Esophagus mucosa (tissue), 1 donor: ENCODE measurements around the gene KDF1. TPM values are rescaled to one million over a fixed set of nuclear protein-coding genes. Genes with fewer than 3 reads are reported as not detected.
"Not testable (repeated sequence)": the region's sequence is repeated elsewhere in the genome, so short reads cannot be mapped to it uniquely, and the experiment has no call there.

Source experiments
- ATAC-seq: fragments of 200-7000 bp; cut with Tn5 transposase; one replicate; pipeline ENCODE4 v1.9.1; 2020
- total RNA-seq: library from RNA; stranded (reverse); gene quantifications from one replicate; pipeline ENCODE4 v1.2.4, GENCODE V29; 2023
- donor health status: DM: yes; HTN: yes; CAD: no.

The KDF1 gene
- total RNA-seq, 1 donor from 2014 or later = 16.5 TPM

DNA sequence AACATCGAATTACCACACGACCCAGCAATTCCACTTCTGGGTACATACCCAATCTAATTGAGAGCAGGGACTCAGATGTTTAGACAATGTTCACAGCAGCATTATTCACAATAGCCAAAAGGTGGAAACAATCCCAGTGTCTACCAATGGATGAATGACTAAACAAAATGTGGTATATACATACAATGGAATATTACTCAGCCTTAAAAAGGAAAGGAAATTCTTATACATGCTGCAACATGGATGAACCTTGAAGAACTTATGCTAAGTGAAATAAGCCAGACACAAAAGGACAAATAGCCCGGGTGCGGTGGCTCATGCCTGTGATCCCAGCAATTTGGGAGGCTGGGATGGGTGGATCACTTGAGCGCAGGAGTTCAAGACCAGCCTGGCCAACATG is 6.9 kb downstream of the KDF1 start:
- no peak for ATAC-seq

DNA sequence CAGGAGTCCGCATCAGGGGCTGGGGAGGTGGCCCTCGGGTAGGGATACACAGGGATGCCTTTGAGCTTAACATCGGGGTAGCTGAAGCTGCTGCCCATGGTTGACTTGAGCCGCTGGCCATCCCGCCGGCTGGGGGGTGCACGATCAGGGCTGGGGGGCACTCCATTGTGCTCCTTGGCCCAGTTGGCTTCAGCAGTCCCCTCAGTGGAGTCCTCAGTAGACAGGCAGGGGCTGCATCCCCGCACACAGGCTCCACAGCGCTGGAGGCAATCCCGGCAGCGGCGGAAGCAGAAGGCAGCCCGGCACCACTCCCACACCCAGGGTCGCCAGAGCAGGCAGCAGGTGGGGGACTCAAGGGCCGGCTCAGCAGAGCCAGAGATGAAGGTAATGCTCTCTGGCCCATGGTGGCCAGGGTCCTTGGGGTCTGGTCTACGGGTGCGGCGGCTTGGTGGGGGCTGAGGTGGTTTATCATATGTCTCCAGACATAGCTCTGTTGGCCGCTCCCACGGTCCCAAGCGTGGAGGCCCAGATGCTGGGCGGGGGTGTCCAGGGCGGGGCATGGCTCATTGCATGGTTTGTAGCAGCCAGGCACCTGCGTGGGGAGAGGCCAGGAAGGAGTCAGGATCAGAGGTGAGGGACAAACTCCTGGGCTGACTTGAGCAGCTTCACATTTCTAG is 8.3 kb downstream of the KDF1 start:
- no peak for ATAC-seq

DNA sequence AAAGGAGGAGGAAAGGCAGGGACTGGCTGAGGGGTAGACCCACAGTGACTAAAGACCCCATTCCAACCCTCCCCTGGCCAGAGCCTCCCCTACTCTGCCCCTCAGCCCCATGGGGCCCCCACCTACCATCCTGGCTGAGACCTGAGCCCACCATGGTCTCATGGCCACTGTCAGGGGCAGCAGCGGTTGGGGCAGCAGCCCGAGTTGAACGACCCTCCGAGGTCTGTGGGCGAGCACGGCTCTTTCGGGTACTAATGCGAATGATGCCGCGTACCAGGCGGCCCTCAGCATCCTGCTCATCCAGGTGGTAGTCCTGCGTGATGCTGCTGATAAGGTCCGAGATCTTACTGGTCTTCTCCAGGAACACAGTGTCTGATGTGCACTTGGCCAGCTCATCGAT is 9.1 kb downstream of the KDF1 start:
- no peak for ATAC-seq

DNA sequence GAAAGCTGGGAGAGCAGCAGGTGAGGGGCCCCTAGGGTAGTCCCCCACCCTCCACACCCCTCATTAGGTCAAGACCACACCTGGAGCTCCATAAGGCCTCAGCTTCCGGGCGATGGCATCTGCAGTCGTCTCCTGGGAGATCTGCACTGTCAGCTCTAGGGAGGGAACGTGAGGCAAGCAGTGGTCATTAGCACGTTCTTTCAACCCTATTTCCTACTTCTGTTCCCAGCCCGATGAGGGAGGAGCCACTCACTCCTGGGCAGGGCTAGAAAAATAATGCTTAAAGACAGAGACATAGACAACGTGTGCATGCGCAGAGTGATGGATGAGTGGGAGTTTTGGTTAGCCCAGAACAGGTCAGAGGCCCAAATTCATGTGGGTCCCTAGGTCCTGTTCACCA is 9.7 kb downstream of the KDF1 start:
- no peak for ATAC-seq

DNA sequence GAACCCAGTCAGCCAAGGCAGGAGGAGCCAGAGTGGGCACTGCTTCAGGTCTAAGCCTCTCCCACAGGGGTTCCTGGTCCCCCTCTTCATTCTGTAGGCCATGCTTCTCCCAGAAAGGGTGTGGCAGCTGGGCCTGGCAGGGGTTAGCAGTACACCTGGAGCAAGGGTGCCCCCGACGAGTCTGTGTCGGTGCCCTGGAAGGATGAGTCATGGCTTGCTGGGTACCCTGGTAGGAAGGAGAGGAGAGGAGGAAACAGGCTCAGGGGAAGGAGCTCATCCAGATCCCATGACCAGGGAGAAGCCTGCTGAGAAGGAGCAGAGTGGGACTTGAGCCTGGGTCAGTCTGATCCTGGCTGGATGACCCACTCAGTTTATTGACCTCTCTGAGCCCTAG is 10.3 kb downstream of the KDF1 start:
- peak; percentile 35 for ATAC-seq

DNA sequence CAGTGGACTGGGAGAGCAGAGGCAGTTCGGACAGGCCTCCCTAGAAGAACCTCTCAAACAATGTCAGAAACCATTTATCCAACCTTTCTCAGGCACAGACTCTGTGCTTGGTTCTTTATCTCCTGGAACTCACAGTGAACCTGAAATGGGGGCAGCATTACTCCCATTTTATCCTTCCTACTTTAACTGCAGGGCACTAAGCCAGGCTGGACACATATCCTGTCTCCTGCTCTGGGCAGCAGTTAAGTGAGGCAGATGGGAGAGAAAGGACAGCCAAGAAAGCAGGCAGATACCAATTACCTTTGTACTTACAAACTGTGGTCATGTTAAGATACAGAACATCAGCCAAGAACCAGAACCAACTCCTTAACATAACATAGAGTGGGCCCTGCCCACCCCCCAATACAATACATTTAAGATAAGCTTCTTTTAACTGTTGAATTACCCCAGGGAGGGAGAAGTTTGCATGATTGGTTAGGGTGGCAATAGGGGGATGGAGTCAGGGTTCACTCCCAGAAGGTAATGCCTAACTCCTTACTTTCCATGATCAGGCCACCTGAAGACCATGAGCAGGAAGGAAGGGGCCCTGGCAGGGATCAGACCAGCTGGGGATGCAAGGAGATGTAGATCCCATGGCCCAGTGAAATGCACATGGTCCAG is 10.9 kb downstream of the KDF1 start:
- no peak for ATAC-seq

DNA sequence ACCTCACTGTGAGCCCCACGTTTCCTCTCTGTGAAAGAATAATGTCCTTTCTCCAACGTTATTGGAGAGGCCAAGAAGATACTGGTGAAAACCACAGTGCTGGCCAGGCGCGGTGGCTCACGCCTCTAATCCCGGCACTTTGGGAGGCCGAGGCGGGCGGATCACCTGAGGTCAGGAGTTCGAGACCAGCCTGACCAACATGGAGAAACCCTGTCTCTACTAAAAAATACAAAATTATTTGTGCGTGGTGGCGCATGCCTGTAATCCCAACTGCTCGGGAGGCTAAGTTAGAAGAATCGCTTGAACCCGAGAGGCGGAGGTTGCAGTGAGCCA is 11.6 kb downstream of the KDF1 start:
- not testable (repeated sequence) for ATAC-seq

DNA sequence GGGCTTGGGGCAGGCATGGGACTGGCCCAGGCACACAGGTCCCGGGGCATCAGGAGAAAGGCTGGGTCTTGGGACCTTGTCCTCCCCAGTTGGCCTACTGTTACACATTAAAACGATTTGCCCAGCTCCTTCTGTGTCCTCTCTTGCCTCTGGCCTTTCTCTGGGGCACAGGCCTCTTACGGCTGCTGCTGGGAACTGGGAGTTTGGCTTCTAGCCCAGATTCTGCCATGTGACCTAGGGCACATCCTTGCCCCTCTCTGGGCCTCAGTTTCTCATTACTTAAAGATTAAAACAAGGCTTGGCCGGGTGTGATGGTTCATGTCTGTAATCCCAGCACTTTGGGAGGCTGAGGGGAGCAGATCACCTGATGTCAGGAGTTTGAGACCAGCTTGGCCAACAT is 14.0 kb downstream of the KDF1 start:
- no peak for ATAC-seq

DNA sequence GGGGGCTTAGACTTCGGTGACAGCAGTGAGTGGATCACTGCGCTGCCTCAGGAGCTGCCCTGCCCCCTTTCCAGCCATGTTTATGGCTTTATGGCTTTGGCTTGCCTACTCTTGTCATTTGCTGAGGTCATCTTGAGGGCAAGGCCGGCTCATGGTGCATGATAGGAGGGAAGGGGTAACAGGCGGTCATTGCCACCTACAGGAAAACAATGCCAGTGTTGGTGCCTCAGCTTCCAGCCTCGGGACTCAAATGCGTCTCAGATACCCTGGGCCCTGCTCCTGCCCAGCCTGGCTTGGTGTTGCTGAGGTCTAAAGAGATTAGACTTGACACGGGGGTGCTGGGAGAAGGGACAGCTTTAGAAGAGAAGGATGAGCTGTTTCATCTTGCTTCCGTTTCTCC is 14.5 kb downstream of the KDF1 start:
- no peak for ATAC-seq

DNA sequence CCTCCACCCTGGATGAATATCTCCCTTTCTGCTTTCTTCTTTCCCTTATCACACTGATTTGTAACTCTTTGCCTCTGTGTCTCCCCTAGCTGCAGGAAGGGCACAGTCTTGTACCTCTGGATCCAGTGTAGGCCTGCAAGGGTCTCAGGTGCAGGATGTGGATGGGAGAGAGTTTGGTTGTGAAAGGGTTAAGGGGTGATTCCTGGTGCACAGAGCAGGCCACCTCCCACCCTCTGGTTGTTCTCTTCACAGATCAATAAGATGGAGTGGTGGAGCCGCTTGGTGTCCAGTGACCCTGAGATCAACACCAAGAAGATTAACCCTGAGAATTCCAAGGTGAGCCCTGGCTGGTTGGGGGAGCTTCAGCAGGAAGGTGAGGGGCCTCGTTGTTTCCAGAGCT is 15.1 kb downstream of the KDF1 start:
- ATAC-seq = no peak

DNA sequence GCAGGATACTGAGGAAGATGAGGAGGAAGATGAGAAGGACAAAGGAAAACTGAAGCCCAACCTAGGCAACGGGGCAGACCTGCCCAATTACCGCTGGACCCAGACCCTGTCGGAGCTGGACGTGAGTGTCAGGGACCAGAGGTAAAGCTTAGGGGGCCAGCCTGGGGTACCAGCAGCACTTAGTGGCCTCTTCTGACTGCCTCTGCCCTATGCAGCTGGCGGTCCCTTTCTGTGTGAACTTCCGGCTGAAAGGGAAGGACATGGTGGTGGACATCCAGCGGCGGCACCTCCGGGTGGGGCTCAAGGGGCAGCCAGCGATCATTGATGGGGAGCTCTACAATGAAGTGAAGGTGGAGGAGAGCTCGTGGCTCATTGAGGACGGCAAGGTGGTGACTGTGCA is 17.6 kb downstream of the KDF1 start:
- ATAC-seq = no peak

DNA sequence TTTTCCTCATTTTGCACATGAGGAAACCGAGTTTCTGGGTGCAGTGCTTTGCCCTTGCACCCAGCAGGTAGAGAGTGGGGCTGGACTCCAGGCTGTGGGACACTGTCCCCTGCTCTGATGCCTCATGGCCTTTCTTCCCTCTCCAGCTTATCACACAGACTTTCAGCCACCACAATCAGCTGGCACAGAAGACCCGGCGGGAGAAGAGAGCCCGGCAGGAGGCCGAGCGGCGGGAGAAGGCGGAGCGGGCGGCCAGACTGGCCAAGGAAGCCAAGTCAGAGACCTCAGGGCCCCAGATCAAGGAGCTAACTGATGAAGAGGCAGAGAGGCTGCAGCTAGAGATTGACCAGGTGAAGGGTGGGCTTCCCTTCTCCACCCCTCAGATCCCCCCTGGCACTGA is 19.0 kb downstream of the KDF1 start:
- ATAC-seq = no peak

DNA sequence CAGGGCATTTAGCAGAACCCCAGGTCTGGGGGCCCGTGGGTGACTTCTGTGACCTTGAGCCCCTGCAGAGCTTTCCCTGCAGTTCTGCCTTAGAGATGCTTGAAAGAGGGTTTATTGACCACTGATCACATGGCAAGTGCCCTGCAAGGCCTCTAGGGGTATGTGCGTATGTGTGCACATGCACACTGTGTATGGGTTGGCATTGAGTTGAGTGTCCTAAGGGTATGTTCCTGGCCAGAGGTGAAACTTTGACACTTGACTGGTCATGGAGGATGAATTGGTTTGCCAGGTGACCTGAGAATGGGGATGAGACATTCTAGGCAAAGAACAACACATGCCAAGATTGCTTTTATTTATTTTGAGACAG is 21.6 kb downstream of the KDF1 start:
- no peak for ATAC-seq

DNA sequence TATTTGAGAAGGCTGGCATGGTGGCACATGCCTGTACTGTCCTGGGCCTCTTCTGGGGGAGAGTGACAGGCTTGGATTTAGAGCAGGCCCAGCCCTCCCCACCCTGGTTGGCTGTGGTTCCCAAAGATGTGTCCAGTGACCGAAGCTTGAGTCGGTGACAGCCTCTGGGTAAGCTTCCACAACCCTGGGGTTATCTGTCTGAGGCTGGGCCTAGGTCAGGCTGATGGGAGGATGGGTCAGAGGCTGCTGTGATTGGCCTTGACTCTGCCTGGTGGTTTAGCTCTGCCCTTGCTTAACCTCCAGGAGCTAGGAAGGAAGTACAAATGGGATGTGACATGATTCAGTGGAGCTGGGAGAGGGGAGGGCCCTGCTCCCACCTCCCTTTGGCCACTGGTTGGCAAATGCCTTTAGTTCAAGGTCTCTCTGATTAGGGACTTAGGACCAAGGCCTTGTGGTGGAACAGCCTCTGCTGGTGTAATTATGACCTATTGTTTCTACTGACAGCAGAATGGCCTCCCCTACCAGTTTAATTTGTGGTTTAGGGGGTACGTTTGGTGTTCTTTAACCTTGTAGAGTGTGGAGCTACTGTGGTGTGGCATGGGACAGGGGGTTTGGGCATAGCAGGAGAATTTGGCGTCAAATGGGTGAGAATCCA is 22.1 kb downstream of the KDF1 start:
- peak; percentile 14 for ATAC-seq

DNA sequence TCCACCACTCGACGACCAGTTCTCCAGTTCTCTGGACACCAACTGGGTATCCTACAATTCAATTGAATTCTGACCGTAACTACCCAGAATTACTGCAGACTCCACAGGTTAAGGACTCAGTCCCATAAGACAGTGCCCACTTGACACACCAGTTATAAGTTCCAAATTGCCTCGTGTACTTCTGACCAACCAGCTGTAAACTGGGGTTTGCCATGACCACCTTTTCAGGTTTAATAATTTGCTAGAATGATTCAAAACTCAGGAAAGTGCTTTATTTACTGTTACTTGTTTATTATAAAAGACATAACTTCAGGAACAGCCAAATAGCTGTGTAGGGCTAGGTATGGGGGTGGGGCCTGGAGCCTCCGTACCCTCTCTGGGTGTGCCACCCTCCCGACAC is 23.4 kb downstream of the KDF1 start:
- no peak for ATAC-seq

DNA sequence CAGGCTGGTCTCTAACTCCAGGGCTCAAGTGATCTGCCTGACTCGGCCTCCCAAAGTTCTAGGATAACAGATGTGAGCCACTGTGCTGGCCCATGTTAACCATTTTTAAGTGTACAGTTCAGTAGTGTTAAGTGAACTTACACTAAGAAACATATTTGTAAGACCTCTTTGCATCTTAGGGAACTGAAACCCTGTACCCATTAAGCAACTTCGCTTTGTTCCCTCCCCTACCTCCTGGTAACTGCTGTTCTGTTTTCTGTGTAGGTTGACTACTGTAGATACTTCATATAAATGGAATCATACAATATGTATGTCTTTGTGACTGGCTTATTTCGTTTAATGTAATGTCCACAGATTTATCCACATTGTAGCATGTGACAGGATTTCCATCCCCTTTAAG is 27.7 kb downstream of the KDF1 start:
- ATAC-seq = no peak

DNA sequence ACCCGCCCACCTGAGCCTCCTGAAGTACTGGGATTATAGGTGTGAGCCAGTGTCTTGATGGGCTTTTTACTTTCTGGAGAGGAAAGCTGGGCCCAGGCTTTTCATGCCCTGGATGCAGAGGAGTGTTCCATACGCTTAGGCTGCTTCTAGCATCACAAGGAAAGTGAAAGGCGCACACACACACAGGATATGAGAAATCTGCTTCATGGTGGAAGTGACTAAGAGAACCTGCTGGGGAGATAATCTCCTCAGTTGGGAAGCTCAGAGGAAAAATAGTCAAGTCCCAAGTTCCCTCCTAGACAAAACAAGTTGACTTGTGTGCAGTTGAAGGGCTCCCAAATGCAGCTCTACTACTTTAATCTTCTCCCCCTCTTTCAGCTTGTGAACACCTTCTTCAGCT is 36.6 kb downstream of the KDF1 start:
- no peak for ATAC-seq

DNA sequence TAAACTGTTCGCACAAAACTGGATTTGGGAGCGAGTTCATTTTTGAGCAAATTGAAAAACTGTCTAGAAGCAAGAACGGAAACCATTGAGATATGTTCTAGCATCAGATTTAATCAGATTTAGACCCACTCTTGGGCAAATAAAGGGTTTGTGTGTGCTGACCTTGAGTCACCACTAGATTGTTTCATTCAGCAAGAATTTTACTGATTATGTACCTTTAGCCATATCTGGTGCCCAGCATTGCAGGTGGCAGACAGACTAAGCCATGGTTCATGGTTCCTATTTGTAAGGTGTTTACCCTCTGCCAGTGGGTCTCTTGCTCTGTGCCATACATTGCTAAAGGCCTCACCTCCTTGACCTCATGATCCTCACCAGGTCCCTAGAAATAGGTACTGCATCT is 37.4 kb downstream of the KDF1 start:
- no peak for ATAC-seq

DNA sequence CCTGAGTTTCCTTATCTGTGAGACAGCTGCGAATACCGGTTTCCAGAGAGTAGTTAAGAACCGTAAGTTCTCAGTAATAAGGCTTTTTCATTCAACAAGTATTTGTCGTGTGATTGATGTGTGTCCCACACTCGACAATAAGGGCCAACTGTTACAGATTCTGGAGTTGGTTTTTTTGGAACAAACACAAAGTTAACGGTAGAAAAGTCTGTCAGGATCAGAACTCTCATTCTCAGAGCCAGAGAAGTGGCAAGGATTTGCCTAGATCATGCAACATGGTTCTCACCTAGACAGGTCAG is 37.9 kb downstream of the KDF1 start:
- no peak for ATAC-seq

DNA sequence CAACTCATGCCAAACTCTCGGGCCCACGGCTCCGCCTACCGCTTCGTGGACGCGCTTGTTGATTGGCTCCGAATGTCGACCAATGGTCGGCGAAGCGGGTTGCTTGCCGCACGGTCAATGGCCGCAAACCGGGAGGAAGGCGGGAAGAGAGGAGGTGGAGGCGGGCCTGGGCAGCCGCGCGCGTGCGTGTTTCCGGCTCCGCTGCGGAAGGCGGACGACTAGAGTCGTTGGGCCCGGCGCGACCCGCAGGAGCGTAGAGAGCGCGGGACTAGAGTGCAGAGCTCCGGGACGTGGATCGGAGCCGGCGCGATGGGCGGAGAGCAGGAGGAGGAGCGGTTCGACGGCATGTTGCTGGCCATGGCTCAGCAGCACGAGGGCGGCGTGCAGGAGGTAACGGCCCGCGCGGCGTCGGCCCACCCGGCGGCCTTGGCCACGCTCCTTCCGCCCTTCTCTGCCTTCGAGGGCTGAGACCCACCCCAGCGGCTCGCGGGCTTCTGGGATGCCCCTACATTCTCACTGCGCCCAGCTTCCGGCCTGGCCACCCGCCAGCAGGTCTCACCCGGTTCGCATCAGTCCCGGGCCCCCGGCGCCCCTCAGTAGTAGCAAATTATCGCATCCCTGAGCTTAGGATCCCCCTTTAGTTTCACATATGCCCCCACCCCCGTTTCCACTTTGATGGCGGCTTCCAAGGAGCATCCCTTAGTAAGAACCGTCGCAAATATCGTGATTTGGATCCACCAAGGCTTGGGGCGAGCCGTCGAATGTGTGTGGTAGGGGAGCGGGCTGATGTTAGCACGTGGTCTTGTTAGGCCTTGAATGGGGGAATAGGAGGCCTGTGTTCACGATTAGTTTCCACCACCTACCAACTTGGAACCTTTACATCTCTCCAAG is 38.5 kb downstream of the KDF1 start, which contains the start of gene NUDC:
Gene NUDC (plus strand): TSS at position 204 of the 891 bp plus-strand sequence. CDS start 106 bp downstream, at position 310.
- peak; percentile 97 for ATAC-seq

DNA sequence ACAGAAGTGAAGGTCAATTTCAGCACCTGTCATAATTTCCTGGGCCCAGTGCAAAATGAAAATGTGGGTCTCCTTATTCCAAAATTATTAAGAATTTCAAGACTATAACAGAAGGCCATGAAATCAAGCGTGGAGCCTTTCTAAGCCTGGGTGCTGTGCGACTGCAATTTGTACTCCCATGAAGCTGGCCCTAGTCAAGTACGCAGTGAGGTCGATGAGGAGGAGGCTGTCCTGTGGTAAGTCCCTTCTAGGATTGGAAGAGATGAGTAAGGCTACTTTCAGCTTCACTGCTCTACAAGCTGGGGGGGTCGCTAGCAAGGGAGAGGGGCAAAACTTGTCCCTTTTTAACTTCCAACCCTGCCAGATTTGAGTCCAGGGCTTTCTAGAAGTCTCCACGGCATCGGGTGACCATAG is 39.1 kb downstream of the KDF1 start:
- ATAC-seq = peak; percentile 38

DNA sequence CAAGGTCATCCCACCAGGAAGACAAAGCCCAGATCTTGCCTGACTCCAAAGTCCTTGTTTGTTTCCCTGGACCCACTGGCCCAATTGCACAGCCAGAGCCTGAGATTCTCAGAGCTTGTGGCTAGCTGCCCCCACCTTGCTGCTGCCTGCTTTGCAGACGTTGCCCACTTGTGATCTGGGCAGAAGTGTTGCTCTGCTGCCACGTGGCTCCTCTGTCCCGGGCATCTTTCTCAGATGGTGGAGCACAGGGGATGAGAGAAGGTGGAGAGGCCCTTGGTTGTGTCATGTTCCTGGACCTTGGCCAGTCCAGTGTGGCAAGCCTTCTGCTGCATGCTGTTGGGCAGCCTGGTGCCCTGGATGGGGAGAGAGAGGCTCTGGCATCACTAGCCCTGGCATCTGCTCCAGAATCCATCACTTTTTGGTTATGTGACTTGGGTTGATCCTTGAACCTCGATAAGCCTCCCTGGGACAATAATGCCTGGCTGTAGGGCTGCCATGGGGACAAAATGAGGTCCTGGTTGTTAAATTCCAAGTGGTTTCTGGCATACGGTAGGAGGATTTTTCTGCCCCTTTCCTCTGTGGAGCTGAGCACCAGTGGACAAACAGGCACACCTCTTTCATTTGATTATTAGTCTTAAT is 44.9 kb downstream of the KDF1 start:
- no peak for ATAC-seq
